ENCODE results near the gene CHST11. TPM values are rescaled to one million over a fixed set of nuclear protein-coding genes. Genes with fewer than 3 reads are reported as not detected.

Gene CHST11
- total RNA-seq, 1 donor from 2014 or later, result 46.2 TPM

DNA sequence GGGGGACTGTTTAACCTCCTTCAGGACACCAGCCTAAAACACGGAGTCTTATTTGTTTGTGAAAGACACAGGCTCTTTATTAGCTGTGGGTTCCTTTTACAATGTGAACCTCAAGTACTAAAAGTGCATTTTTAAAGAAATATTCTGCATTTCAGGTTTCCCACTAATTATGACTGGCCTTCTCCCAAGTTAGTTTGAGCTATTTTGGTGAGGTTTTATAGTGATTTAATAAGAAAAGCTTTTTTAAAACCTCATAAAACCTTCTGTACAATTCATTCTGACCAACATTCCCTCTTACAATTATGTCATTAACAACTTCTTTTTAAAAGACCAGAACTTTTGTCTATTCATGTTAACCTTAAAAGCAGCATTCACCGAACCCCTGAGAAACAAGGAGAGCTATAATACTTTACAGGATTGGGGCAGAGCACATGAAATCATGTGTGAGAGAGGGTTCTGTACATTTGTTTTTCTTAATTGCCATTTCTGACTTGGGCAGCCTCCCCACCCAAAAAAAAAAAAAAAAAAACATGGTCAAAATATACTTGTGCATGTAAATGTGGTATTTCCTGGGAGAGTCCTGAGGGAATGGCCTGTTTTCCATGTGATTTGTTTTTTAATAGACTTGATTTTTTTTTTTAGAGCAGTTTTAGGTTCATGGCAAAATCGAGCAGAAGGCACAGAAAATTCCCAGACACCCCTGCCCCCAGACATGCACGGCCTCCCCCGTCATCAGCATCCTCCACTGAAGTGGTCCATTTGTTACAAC, 169.5 kb downstream of the CHST11 start:
- H3K9me3 ChIP-seq, result no peaks in the 10 kb centered on the region
- no peak overlapping the region for H3K4me3 ChIP-seq
- no peak for ATAC-seq
- no peaks in the 10 kb centered on the region for H3K36me3 ChIP-seq
- TF ChIP-seq, protein P1, sequence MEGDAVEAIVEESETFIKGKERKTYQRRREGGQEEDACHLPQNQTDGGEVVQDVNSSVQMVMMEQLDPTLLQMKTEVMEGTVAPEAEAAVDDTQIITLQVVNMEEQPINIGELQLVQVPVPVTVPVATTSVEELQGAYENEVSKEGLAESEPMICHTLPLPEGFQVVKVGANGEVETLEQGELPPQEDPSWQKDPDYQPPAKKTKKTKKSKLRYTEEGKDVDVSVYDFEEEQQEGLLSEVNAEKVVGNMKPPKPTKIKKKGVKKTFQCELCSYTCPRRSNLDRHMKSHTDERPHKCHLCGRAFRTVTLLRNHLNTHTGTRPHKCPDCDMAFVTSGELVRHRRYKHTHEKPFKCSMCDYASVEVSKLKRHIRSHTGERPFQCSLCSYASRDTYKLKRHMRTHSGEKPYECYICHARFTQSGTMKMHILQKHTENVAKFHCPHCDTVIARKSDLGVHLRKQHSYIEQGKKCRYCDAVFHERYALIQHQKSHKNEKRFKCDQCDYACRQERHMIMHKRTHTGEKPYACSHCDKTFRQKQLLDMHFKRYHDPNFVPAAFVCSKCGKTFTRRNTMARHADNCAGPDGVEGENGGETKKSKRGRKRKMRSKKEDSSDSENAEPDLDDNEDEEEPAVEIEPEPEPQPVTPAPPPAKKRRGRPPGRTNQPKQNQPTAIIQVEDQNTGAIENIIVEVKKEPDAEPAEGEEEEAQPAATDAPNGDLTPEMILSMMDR (IDR thresholded peaks at IDR 0.05), result no peak
- H3K27ac ChIP-seq, result no peak overlapping the region
- intact Hi-C loops (cut with DNase I), result no loop called here
- no peaks in the 10 kb centered on the region for H3K27me3 ChIP-seq (ENCODE audit: low read depth)
- peaks cover 8% of the 10 kb centered on the region for H3K4me1 ChIP-seq
- no peak for DNase-seq

DNA sequence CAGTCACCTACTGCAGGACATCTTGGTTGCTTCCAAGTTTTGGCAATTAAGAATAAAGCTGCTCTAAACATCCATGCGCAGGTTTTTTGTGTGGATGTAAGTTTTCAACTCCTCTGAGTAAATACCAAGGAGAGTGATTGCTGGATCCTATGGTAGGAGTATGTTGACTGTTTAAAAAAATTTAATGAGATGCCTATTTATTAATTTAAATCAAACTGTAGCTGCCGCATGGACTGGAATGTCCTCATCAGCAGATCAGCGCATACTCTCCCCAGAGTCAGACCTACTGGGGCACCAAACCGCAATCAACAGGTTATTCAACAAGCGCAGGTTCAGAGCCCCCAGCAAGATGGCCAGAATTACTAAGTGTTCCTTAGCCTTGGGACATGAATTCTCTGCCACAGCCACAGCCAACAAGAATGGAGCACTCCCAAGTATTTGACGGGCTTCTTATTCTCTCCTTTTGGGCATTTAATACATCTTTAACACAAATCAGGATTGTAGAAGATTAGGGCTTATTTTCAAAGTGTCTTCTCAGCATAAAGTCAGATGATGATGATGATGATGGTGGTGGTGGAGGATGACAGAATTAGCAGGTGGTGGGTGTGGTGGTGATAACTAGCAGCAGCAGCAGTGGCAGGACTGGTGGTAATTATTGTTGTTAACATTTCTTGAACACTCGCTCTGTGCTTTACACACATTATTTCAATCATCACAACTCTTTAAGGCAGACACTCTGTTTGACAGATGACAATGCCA, 170.7 kb downstream of the CHST11 start:
- TF ChIP-seq, protein P1 (IDR thresholded peaks at IDR 0.05), result no peak
- no peak for ATAC-seq
- no peaks in the 10 kb centered on the region for H3K9me3 ChIP-seq
- peaks cover 10% of the 10 kb centered on the region for H3K4me1 ChIP-seq
- H3K27me3 ChIP-seq (ENCODE audit: low read depth), result no peaks in the 10 kb centered on the region
- no peak overlapping the region for H3K4me3 ChIP-seq
- H3K27ac ChIP-seq, result no peak overlapping the region
- intact Hi-C loops (cut with DNase I), result no loop called here
- H3K36me3 ChIP-seq, result no peaks in the 10 kb centered on the region
- no peak for DNase-seq

DNA sequence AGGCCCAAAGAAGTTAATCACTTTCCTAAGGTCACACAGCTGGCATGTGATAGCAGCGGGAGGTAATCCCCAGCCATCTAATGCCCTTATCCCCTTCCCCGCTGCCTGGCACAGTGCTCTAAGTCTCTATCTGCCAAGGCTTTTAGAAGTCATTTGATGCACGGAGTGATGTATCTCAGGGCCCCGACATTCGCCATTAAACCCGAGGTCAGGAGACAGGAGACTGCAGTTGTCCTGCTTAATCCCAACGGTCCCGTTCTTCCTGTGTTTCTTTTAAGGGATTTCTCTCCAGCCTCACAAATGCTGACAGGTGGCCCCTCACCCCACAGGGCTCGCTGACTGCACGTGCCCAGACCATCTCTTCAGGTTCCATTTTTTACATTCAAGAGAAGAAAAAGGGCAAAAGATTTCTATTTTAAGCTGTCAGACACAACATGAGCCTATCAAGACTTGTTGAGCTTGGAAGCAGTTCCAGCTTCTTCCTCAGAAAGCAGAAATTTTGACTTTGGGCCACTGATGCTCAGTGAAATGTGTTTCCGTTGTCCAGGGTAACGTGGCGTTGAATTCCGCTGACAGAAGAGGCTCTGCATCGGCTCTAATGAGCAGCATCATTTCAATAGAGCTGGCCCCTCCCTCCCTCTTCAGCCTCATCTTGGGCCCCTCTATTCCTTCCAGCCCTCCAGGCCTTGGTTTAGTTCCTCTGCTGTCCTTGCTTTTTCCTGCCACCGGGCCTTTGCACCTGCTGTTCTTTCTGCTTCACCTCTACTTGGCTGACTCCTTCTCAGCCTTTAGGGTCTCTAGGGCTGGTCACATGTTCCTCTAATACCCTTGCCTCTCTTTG, 171.5 kb downstream of the CHST11 start:
- H3K36me3 ChIP-seq, result no peaks in the 10 kb centered on the region
- H3K4me1 ChIP-seq, result peaks cover 9% of the 10 kb centered on the region
- ATAC-seq, result no peak
- no peak for DNase-seq
- H3K27me3 ChIP-seq (ENCODE audit: low read depth), result no peaks in the 10 kb centered on the region
- no peak overlapping the region for H3K27ac ChIP-seq
- H3K9me3 ChIP-seq, result no peaks in the 10 kb centered on the region
- intact Hi-C loops (cut with DNase I), result no loop called here
- TF ChIP-seq, protein P1 (IDR thresholded peaks at IDR 0.05), result no peak
- no peak overlapping the region for H3K4me3 ChIP-seq

DNA sequence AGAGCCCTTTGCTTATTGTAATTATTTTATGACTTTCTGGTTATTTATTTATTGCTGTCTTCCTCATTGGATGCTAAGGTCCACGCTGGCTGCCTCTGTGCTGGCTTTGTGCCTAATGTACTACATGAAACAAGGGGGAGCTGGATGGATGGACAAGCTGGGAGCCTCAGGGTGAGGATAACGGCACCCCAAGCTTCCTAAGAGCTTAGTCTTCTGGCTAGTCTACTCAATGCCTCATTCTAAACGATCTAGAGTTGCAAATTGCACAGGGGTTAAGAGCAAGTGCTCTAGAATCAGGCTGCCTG, 172.0 kb downstream of the CHST11 start:
- H3K9me3 ChIP-seq, result no peaks in the 10 kb centered on the region
- H3K4me1 ChIP-seq, result peaks cover 9% of the 10 kb centered on the region
- ATAC-seq (no peak), DNase-seq (no peak)
- TF ChIP-seq, protein P1 (IDR thresholded peaks at IDR 0.05), result no peak
- intact Hi-C loops (cut with DNase I), result no loop called here
- no peak overlapping the region for H3K27ac ChIP-seq
- no peak overlapping the region for H3K4me3 ChIP-seq
- no peaks in the 10 kb centered on the region for H3K36me3 ChIP-seq
- no peaks in the 10 kb centered on the region for H3K27me3 ChIP-seq (ENCODE audit: low read depth)

DNA sequence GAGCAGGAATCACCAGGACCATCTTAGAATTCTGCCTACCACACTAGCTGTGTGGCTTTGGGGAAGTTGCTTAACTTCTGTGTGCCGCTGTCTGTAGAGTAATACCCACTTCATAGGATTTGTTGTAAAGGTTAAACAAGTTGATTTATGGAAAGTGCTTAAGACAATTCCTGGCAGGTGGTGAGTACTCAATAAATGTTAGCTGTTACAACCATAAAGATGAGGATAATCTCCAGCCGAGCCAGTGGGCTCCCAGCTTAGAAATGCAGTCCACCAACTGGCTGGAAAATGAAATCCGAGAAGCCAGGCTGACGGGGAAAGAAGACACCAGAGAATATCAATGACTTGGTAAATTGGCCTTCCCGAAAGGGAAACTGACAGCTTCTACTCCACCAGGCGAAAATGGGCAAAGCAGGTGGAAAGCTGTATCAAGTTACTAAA, 173.5 kb downstream of the CHST11 start:
- Histone ChIP-seq H3K27me3 (ENCODE audit: low read depth) (no peaks in the 10 kb centered on the region), H3K4me1 (peaks cover 9% of the 10 kb centered on the region), H3K9me3 (no peaks in the 10 kb centered on the region), H3K36me3 (no peaks in the 10 kb centered on the region), H3K4me3 (no peak overlapping the region), H3K27ac (no peak overlapping the region)
- TF ChIP-seq, protein P1 (IDR thresholded peaks at IDR 0.05), result no peak
- no peak for DNase-seq
- ATAC-seq, result no peak
- intact Hi-C loops (cut with DNase I), result no loop called here

Measured in lower lobe of right lung (tissue), 2 donors.